HCT116 (cell line): Measurements from ENCODE around the gene CNOT10. TPM values are rescaled to one million over a fixed set of nuclear protein-coding genes. Genes with fewer than 3 reads are reported as not detected.

Experiments used
- ATAC-seq: fragments of 200-7000 bp; cut with Tn5 transposase; 2 replicates; pipeline ENCODE4 v1.9.1; 2020; ENCODE audit warnings: mild to moderate bottlenecking, moderate library complexity
- BruUV-seq: library from RNA; stranded (reverse); fragments of 400-500 nt; replicated peaks from 2 replicates; lab custom pipeline; 2021; lab: Mats Ljungman, UMichigan
- CTCF ChIA-PET: fragments of 300-600 bp; sonication (Branson Sonifier 250); formaldehyde crosslinking; loops from one replicate; lab custom pipeline; 2021; ENCODE audit warnings: antibody characterized with exemption; lab: Charles Lee
- POLR2A ChIA-PET: fragments of 300-600, 350-600 bp; sonication (Branson Sonifier 250); formaldehyde crosslinking; loops from one replicate; lab custom pipeline; 2021; ENCODE audit warnings: antibody characterized with exemption; lab: Charles Lee
- RAD21 ChIA-PET, 2 experiments: fragments of 300-600 bp; sonication (Branson Sonifier 250); formaldehyde crosslinking; loops; one replicate each; lab custom pipeline; 2023; ENCODE audit warnings: low total read pairs in 2 of 2; ENCODE audit not compliant: uncharacterized antibody in 2 of 2, unreplicated experiment in 2 of 2, low non-redundant PET in 1 of 2; lab: Charles Lee
- DNase-seq: peaks from one replicate; pipeline ENCODE4 v3.0.0-alpha.2; 2010; ENCODE audit warnings: low read depth, low spot score
- H2AFZ ChIP-seq: fragments of 200-600 bp; shearing (Covaris generic), sonication (generic); 2 replicates; pipeline ENCODE4 v1.6.1; 2017; ENCODE audit warnings: low read depth, mixed run types, mixed read lengths, antibody characterized with exemption, low read length; ENCODE audit not compliant: poor library complexity, severe bottlenecking
- H3K27ac ChIP-seq: 2 replicates; pipeline ENCODE4 v1.5.1; 2012; ENCODE audit warnings: low read depth, low read length
- H3K27me3 ChIP-seq: fragments of 200-600 bp; sonication (generic); 2 replicates; pipeline ENCODE4 v1.6.1; 2016; ENCODE audit warnings: mixed run types, low read length, mixed read lengths; ENCODE audit not compliant: insufficient read depth
- H3K36me3 ChIP-seq, 2 experiments: fragments of 200-500 bp in 1 of 2; fragments of 200-600 bp in 1 of 2; sonication (Bioruptor generic) in 1 of 2; sonication (generic) in 1 of 2; 2 replicates each; pipeline versions ENCODE4 v1.5.1 to v1.6.1; 2014 to 2016; ENCODE audit warnings: low read length in 2 of 2, inconsistent platforms in 1 of 2, mixed read lengths in 1 of 2, mixed run types in 1 of 2; ENCODE audit not compliant: insufficient read depth in 2 of 2, control insufficient read depth in 1 of 2
- H3K4me1 ChIP-seq, 2 experiments: fragments of 200-600 bp in 1 of 2; sonication (generic) in 1 of 2; 2 replicates each; pipeline versions ENCODE4 v1.5.1 to v1.6.1; 2012 to 2017; ENCODE audit warnings: low read length in 2 of 2, inconsistent platforms in 1 of 2, mild to moderate bottlenecking in 1 of 2, mixed read lengths in 1 of 2, mixed run types in 1 of 2, moderate library complexity in 1 of 2; ENCODE audit not compliant: insufficient read depth in 2 of 2, control insufficient read depth in 1 of 2
- H3K4me2 ChIP-seq: fragments of 200-600 bp; sonication (generic); 2 replicates; pipeline ENCODE4 v1.6.1; 2017; ENCODE audit warnings: mixed run types, low read length, mixed read lengths
- H3K4me3 ChIP-seq, 2 experiments: fragments of 200-600 bp in 1 of 2; sonication (generic) in 1 of 2; replicated peaks in 1 of 2; 2 replicates each; pipeline ENCODE4 v1.5.1; 2011 to 2016; ENCODE audit warnings: low read length in 2 of 2, control low read depth in 1 of 2, low read depth in 1 of 2, mild to moderate bottlenecking in 1 of 2, mixed read lengths in 1 of 2, mixed run types in 1 of 2
- H3K79me2 ChIP-seq: fragments of 200-600 bp; sonication (generic); 2 replicates; pipeline ENCODE4 v1.6.1; 2017; ENCODE audit warnings: mild to moderate bottlenecking, mixed run types, low read length, moderate library complexity, mixed read lengths; ENCODE audit not compliant: insufficient read depth
- H3K9ac ChIP-seq: fragments of 200-600 bp; sonication (generic); 2 replicates; pipeline ENCODE4 v1.6.1; 2016; ENCODE audit warnings: low read length, mixed read lengths
- H3K9me2 ChIP-seq: fragments of 200-600 bp; sonication (generic), shearing (Covaris generic); 2 replicates; pipeline ENCODE4 v1.6.1; 2017; ENCODE audit warnings: mixed run types, mild to moderate bottlenecking, moderate library complexity; ENCODE audit not compliant: insufficient read depth
- H3K9me3 ChIP-seq, 2 experiments: fragments of 200-500 bp in 1 of 2; fragments of 200-600 bp in 1 of 2; sonication (Bioruptor generic) in 1 of 2; sonication (generic) in 1 of 2; 2 replicates each; pipeline ENCODE4 v1.6.1; 2014 to 2017; ENCODE audit warnings: low read length in 2 of 2, mixed read lengths in 2 of 2, inconsistent platforms in 1 of 2, low read depth in 1 of 2, mild to moderate bottlenecking in 1 of 2, mixed run types in 1 of 2, moderate library complexity in 1 of 2; ENCODE audit not compliant: control insufficient read depth in 1 of 2, insufficient read depth in 1 of 2
- H4K20me1 ChIP-seq: fragments of 200-600 bp; sonication (generic), shearing (Covaris generic); 2 replicates; pipeline ENCODE4 v1.6.1; 2017; ENCODE audit warnings: mixed run types, mild to moderate bottlenecking, moderate library complexity; ENCODE audit not compliant: insufficient read depth
- CEBPB ChIP-seq: IDR thresholded peaks from 2 replicates; pipeline ENCODE4 v1.6.1; 2012; ENCODE audit warnings: low read depth
- EZH2 ChIP-seq: fragments of 200-600 bp; sonication (generic); IDR thresholded peaks from 2 replicates; pipeline ENCODE4 v1.6.1; 2017; ENCODE audit warnings: antibody characterized with exemption, mixed run types
- EZH2phosphoT487 ChIP-seq: fragments of 200-600 bp; IDR thresholded peaks from 2 replicates; pipeline ENCODE4 v1.6.1; 2018; ENCODE audit warnings: antibody characterized with exemption, borderline replicate concordance
- FOSL1 ChIP-seq: IDR thresholded peaks from 2 replicates; pipeline ENCODE4 v1.6.1; 2012; ENCODE audit warnings: low read depth
- RAD21 ChIP-seq: IDR thresholded peaks from 2 replicates; pipeline ENCODE4 v1.6.1; 2012; ENCODE audit warnings: low read depth, mild to moderate bottlenecking
- SIN3A ChIP-seq: IDR thresholded peaks from 2 replicates; pipeline ENCODE4 v1.6.1; 2012; ENCODE audit warnings: low read depth
- TCF7L2 ChIP-seq: IDR thresholded peaks from 2 replicates; pipeline ENCODE4 v1.7.0; 2011; ENCODE audit warnings: borderline replicate concordance, inconsistent platforms; ENCODE audit not compliant: insufficient read depth, insufficient read length; ENCODE audit errors: extremely low read depth
- ZFX ChIP-seq: fragments of 450-650 bp; IDR thresholded peaks from 2 replicates; pipeline ENCODE4 v1.6.1; 2017
- ZNF274 ChIP-seq: fragments of 200-500 bp; sonication (Bioruptor generic); IDR thresholded peaks from 2 replicates; pipeline ENCODE4 v1.6.1; 2014; ENCODE audit warnings: mild to moderate bottlenecking, low read depth, low read length, inconsistent platforms
- intact Hi-C: fragments of 100-400 bp; cut with micrococcal nuclease; formaldehyde crosslinking; loops from 2 replicates; pipeline ENCODE4 v1.10.0; 2022
- total RNA-seq: library from RNA; stranded (reverse); gene quantifications from one replicate; pipeline ENCODE4 v1.2.1, GENCODE V29; 2021; ENCODE audit not compliant: unreplicated experiment
- TF ChIP-seq, protein P1 (sequence below): IDR thresholded peaks from 2 replicates; pipeline ENCODE4 v1.6.1; 2012; ENCODE audit warnings: low read depth
- TF ChIP-seq, protein P2 (sequence below): IDR thresholded peaks from 2 replicates; pipeline ENCODE4 v1.6.1; 2012

CNOT10 gene
- total RNA-seq, 1 experiment from 2014 or later, result 47.4 TPM

DNA sequence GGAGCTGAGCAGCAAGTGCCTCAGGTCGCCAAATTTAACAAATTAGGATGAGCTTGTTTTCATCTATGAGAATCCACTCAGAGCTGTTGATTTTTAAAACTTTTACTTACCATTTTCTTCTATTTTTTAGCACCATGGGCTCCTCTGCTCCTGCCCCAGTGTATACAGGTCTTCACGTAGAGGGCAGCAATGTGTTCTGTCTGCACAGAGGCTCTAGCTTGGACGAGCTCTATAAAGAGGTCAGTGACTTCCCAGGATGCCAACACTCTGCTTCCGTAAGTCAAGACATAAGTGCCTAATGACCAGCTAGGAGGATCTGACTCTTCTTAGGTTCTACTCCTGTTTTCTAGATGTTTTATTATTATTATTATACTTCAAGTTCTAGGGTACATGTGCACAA lies 41.2 kb upstream of the CNOT10 start:
- H3K27me3 ChIP-seq, result no peaks in the 10 kb centered on the region
- intact Hi-C loops, result no loop called here
- no peaks in the 10 kb centered on the region for H3K36me3 ChIP-seq
- no peak overlapping the region for H3K9ac ChIP-seq
- DNase-seq (no peak), ATAC-seq (no peak)
- H3K4me3 ChIP-seq, result no peak overlapping the region
- no peaks in the 10 kb centered on the region for H3K9me3 ChIP-seq
- H2AFZ ChIP-seq, result no peak overlapping the region
- no TSS peak for BruUV-seq
- no peak for TF ChIP-seq ZFX
- no peak for TF ChIP-seq ZNF274
- TF ChIP-seq, protein P1, sequence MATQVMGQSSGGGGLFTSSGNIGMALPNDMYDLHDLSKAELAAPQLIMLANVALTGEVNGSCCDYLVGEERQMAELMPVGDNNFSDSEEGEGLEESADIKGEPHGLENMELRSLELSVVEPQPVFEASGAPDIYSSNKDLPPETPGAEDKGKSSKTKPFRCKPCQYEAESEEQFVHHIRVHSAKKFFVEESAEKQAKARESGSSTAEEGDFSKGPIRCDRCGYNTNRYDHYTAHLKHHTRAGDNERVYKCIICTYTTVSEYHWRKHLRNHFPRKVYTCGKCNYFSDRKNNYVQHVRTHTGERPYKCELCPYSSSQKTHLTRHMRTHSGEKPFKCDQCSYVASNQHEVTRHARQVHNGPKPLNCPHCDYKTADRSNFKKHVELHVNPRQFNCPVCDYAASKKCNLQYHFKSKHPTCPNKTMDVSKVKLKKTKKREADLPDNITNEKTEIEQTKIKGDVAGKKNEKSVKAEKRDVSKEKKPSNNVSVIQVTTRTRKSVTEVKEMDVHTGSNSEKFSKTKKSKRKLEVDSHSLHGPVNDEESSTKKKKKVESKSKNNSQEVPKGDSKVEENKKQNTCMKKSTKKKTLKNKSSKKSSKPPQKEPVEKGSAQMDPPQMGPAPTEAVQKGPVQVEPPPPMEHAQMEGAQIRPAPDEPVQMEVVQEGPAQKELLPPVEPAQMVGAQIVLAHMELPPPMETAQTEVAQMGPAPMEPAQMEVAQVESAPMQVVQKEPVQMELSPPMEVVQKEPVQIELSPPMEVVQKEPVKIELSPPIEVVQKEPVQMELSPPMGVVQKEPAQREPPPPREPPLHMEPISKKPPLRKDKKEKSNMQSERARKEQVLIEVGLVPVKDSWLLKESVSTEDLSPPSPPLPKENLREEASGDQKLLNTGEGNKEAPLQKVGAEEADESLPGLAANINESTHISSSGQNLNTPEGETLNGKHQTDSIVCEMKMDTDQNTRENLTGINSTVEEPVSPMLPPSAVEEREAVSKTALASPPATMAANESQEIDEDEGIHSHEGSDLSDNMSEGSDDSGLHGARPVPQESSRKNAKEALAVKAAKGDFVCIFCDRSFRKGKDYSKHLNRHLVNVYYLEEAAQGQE, result no peak
- TF ChIP-seq, protein P2, sequence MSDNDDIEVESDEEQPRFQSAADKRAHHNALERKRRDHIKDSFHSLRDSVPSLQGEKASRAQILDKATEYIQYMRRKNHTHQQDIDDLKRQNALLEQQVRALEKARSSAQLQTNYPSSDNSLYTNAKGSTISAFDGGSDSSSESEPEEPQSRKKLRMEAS, result no peak
- no peak for TF ChIP-seq EZH2phosphoT487
- no peak for TF ChIP-seq FOSL1
- no peak for TF ChIP-seq EZH2
- TF ChIP-seq TCF7L2, result no peak
- no peak for TF ChIP-seq RAD21
- no peak for TF ChIP-seq SIN3A
- no peak for TF ChIP-seq CEBPB
- H4K20me1 ChIP-seq, result no peaks in the 10 kb centered on the region
- no peaks in the 10 kb centered on the region for H3K9me2 ChIP-seq
- ChIA-PET RAD21 (no interaction called here), POLR2A (no interaction called here), CTCF (no interaction called here)
- H3K4me2 ChIP-seq, result no peak overlapping the region
- no peaks in the 10 kb centered on the region for H3K4me1 ChIP-seq
- no peak overlapping the region for H3K27ac ChIP-seq
- no peaks in the 10 kb centered on the region for H3K79me2 ChIP-seq
